Ovary (tissue), 3 donors: ENCODE measurements around the gene UBAP1L.

Source experiments
- EP300 ChIP-seq: sonication (generic); formaldehyde crosslinking; IDR thresholded peaks from one replicate; pipeline ENCODE4 v1.6.1; 2017; ENCODE audit warnings: antibody characterized with exemption
- POLR2A ChIP-seq: fragments of 450-650 bp; IDR thresholded peaks from one replicate; pipeline ENCODE4 v1.6.1; 2017; ENCODE audit warnings: antibody characterized with exemption, mild to moderate bottlenecking, moderate library complexity
- TF ChIP-seq, protein P1 (sequence below), 3 donors: fragments of 450-650 bp in 2 of 3; fragments of 200-600 bp in 1 of 3; IDR thresholded peaks; one replicate each; pipeline versions ENCODE4 v1.5.1 to v1.8.0; 2016 to 2022; ENCODE audit warnings: antibody characterized with exemption in 3 of 3, mild to moderate bottlenecking in 1 of 3
- donor health status: DM: no; HTN: no; CAD: no.

DNA sequence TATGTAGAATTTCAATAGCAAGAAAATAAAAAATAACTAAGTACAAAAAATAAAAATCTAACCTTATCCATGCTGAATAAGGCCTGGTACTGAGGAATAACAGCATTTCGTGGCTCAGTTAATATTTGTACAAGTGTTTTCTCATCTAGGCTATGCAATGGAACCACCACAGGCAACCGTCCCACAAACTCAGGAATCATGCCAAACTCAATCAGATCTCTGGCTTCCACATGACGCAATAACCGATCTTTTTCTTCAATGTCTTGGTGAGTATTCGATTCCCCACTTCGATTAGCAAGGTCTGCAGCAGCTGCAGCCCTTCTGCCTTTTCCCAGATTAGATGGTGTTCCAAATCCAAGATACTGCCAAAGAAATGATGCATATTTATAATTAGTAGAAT, 39.7 kb upstream of the UBAP1L start:
- TF ChIP-seq POLR2A, result no peak
- TF ChIP-seq, protein P1, sequence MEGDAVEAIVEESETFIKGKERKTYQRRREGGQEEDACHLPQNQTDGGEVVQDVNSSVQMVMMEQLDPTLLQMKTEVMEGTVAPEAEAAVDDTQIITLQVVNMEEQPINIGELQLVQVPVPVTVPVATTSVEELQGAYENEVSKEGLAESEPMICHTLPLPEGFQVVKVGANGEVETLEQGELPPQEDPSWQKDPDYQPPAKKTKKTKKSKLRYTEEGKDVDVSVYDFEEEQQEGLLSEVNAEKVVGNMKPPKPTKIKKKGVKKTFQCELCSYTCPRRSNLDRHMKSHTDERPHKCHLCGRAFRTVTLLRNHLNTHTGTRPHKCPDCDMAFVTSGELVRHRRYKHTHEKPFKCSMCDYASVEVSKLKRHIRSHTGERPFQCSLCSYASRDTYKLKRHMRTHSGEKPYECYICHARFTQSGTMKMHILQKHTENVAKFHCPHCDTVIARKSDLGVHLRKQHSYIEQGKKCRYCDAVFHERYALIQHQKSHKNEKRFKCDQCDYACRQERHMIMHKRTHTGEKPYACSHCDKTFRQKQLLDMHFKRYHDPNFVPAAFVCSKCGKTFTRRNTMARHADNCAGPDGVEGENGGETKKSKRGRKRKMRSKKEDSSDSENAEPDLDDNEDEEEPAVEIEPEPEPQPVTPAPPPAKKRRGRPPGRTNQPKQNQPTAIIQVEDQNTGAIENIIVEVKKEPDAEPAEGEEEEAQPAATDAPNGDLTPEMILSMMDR (IDR thresholded peaks at IDR 0.05), result no peak
- no peak for TF ChIP-seq EP300
